A549 (cell line): ENCODE data around the gene SNX10. TPM values are rescaled to one million over a fixed set of nuclear protein-coding genes. Genes with fewer than 3 reads are reported as not detected.

Source experiments
- ATAC-seq, 2 experiments: fragments of 200-7000 bp in 1 of 2; fragments of >200 bp in 1 of 2; cut with Nextera tagmentation in 1 of 2; cut with Tn5 transposase in 1 of 2; 3 replicates each; pipeline versions ENCODE4 v1.8.0 to v1.9.1; 2018 to 2020; ENCODE audit warnings: mild to moderate bottlenecking in 1 of 2, moderate library complexity in 1 of 2
- CTCF ChIA-PET: fragments of 300-600 bp; sonication (Branson Sonifier 250); formaldehyde crosslinking; extraction: SDS; loops from one replicate; lab custom pipeline; 2021; ENCODE audit warnings: antibody characterized with exemption, inconsistent platforms; lab: Yijun Ruan, JAX
- POLR2A ChIA-PET: fragments of 350-600 bp; formaldehyde crosslinking; extraction: SDS; loops from one replicate; lab custom pipeline; 2021; ENCODE audit warnings: antibody characterized with exemption, inconsistent platforms; lab: Yijun Ruan, JAX
- DNase-seq, 2 experiments: peaks; one replicate each; pipeline versions ENCODE4 v3.0.0 to v3.0.0-alpha.2; 2011 to 2016; ENCODE audit warnings: low read depth in 1 of 2, low spot score in 1 of 2
- FAIRE-seq: peaks from 2 replicates; lab custom pipeline; 2011; peaks lifted over from hg19 to GRCh38; lab: Jason Lieb, UNC
- H3K27ac ChIP-seq, 2 experiments: fragments of >200 bp; sonication (Bioruptor Twin); formaldehyde crosslinking; 3 replicates each; pipeline ENCODE4 v1.5.1; 2016 to 2017
- H3K4me1 ChIP-seq: fragments of >200 bp; sonication (Bioruptor Twin); formaldehyde crosslinking; 3 replicates; pipeline ENCODE4 v1.6.1; 2016
- H3K4me2 ChIP-seq: fragments of >200 bp; sonication (Bioruptor Twin); formaldehyde crosslinking; 3 replicates; pipeline ENCODE4 v1.6.1; 2016
- H3K4me3 ChIP-seq: fragments of >200 bp; sonication (Bioruptor Twin); formaldehyde crosslinking; 3 replicates; pipeline ENCODE4 v1.5.1; 2016
- H3K9me3 ChIP-seq: fragments of >200 bp; sonication (Bioruptor Twin); formaldehyde crosslinking; 3 replicates; pipeline ENCODE4 v1.6.1; 2016
- CBX2 ChIP-seq: fragments of 200-600 bp; sonication (generic); IDR thresholded peaks from 2 replicates; pipeline ENCODE4 v1.6.1; 2016; ENCODE audit warnings: low read depth, mild to moderate bottlenecking, borderline replicate concordance
- CHD2 ChIP-seq: fragments of 150-350 bp; IDR thresholded peaks from 2 replicates; pipeline ENCODE4 v1.6.1; 2014; ENCODE audit warnings: low read length; ENCODE audit not compliant: partially characterized antibody
- CHD4 ChIP-seq: fragments of 200-600 bp; sonication (generic); IDR thresholded peaks from 2 replicates; pipeline ENCODE4 v1.6.1; 2016; ENCODE audit warnings: antibody characterized with exemption, mild to moderate bottlenecking, borderline replicate concordance
- EHF ChIP-seq: fragments of 250-450 bp; sonication (Bioruptor Pico); IDR thresholded peaks from 2 replicates; pipeline ENCODE4 v1.5.0; 2020; ENCODE audit warnings: mild to moderate bottlenecking
- EP300 ChIP-seq, 2 experiments: fragments of >200 bp; sonication (Bioruptor Twin); formaldehyde crosslinking; IDR thresholded peaks; 2 replicates in 1 of 2; 3 replicates in 1 of 2; pipeline ENCODE4 v1.6.1; 2016 to 2017
- FOSB ChIP-seq: fragments of 250-450 bp; sonication (Bioruptor Pico); IDR thresholded peaks from 2 replicates; pipeline ENCODE4 v1.5.0; 2020; ENCODE audit warnings: mild to moderate bottlenecking, moderate library complexity
- KDM5A ChIP-seq: fragments of 200-600 bp; sonication (generic); IDR thresholded peaks from 2 replicates; pipeline ENCODE4 v1.6.1; 2016; ENCODE audit warnings: antibody characterized with exemption, mild to moderate bottlenecking
- MAFK ChIP-seq: fragments of 450-650 bp; IDR thresholded peaks from 2 replicates; pipeline ENCODE4 v1.6.1; 2014; ENCODE audit not compliant: partially characterized antibody
- NR3C1 ChIP-seq: fragments of >200 bp; sonication (Bioruptor Twin); formaldehyde crosslinking; IDR thresholded peaks from 3 replicates; pipeline ENCODE4 v1.6.1; 2017
- PHF8 ChIP-seq: fragments of 200-600 bp; sonication (generic); IDR thresholded peaks from 2 replicates; pipeline ENCODE4 v1.6.1; 2016; ENCODE audit warnings: low read depth, mild to moderate bottlenecking, antibody characterized with exemption, moderate library complexity, borderline replicate concordance
- RAD21 ChIP-seq, 2 experiments: fragments of >200 bp in 1 of 2; sonication (Bioruptor Twin) in 1 of 2; formaldehyde crosslinking in 1 of 2; IDR thresholded peaks in 1 of 2; conservative IDR thresholded peaks in 1 of 2; 2 replicates in 1 of 2; 3 replicates in 1 of 2; pipeline ENCODE4 v1.6.1; 2012 to 2018; ENCODE audit warnings: inconsistent platforms in 1 of 2
- RARB ChIP-seq: fragments of 250-450 bp; sonication (Bioruptor Pico); IDR thresholded peaks from 2 replicates; pipeline ENCODE4 v1.8.0; 2021; ENCODE audit warnings: mild to moderate bottlenecking, moderate library complexity
- RNF2 ChIP-seq: fragments of 200-600 bp; sonication (generic); IDR thresholded peaks from 2 replicates; pipeline ENCODE4 v1.6.1; 2016; ENCODE audit warnings: low read depth, mild to moderate bottlenecking, antibody characterized with exemption, moderate library complexity, borderline replicate concordance
- SMC3 ChIP-seq: fragments of >200 bp; sonication (Bioruptor Twin); formaldehyde crosslinking; IDR thresholded peaks from 3 replicates; pipeline ENCODE4 v1.6.1; 2018; ENCODE audit warnings: inconsistent platforms
- WGBS: methylation state at CpG from one replicate; pipeline ENCODE4 v1.1.6; 2017; ENCODE audit errors: missing lambda C conversion rate; 5-methylcytosine and 5-hydroxymethylcytosine counted together
- polyA plus RNA-seq, 4 experiments: library from polyadenylated mRNA; depleted of rRNA in 3 of 4; stranded (reverse); fragments of >200 nt; fragmentation: RNase III in 1 of 4; extraction: RNeasy Plus Mini Kit Qiagen cat#74134 plus additional on column Dnase treatment in 1 of 4; gene quantifications; 2 replicates in 3 of 4; 3 replicates in 1 of 4; pipeline ENCODE4 v1.2.3, GENCODE V29; 2011 to 2017
- TF ChIP-seq, protein P1 (sequence below): fragments of >200 bp; sonication (Bioruptor Twin); formaldehyde crosslinking; IDR thresholded peaks from 3 replicates; pipeline ENCODE4 v1.5.1; 2016
- TF ChIP-seq, protein P2 (sequence below): fragments of >200 bp; sonication (Bioruptor Twin); formaldehyde crosslinking; IDR thresholded peaks from 3 replicates; pipeline ENCODE4 v1.6.1; 2016
- TF ChIP-seq, protein P3 (sequence below): fragments of 200-600 bp; sonication (generic); IDR thresholded peaks from 2 replicates; pipeline ENCODE4 v1.6.1; 2016; ENCODE audit warnings: antibody characterized with exemption, mild to moderate bottlenecking, moderate library complexity
- TF ChIP-seq, protein P4 (sequence below): fragments of 450-650 bp; IDR thresholded peaks from 2 replicates; pipeline ENCODE4 v1.6.1; 2014; ENCODE audit warnings: antibody characterized with exemption
- TF ChIP-seq, protein P5 (sequence below): fragments of >200 bp; sonication (Bioruptor Twin); formaldehyde crosslinking; IDR thresholded peaks from 2 replicates; pipeline ENCODE4 v1.6.1; 2016

SNX10 gene
- polyA plus RNA-seq, 2 of the 4 experiments (the other 2 are of a cell fraction) = 4.5 to 12.6 TPM

DNA sequence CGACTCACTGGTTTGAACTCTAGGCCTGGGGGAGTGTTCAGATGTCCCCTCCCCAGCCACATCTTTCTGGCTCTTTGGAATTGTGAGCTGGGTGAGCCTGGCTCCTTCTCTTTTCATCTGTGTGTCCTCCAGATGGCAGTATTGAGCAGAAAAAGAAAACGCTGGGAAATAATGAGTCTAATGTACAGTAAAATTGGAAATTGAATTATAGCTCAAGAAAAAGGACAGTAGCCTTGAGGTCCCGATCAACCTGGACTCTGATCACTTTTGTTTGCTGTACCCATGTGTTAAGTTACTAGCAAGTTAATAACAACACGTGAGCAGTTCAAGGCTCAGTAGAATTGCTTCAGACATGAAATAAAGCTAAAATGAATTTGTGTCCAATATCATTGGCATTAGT lies 77.9 kb downstream of the SNX10 start:
- ATAC-seq (peak; percentile 78 to 90; a peak in 5 of 6 replicates), DNase-seq (peak; percentile 31 to 43)
- 3% methylated on average over 4 of the region's 4 CpGs for WGBS
- no peak for TF ChIP-seq RARB (CRISPR knock-in tag)
- TF ChIP-seq SMC3 = peak; percentile 95
- TF ChIP-seq RAD21 (conservative IDR thresholded peaks at IDR 0.05 in 1 of 2, IDR thresholded peaks at IDR 0.05 in 1 of 2) = peak; percentile 75 to 81
- TF ChIP-seq, protein P1, sequence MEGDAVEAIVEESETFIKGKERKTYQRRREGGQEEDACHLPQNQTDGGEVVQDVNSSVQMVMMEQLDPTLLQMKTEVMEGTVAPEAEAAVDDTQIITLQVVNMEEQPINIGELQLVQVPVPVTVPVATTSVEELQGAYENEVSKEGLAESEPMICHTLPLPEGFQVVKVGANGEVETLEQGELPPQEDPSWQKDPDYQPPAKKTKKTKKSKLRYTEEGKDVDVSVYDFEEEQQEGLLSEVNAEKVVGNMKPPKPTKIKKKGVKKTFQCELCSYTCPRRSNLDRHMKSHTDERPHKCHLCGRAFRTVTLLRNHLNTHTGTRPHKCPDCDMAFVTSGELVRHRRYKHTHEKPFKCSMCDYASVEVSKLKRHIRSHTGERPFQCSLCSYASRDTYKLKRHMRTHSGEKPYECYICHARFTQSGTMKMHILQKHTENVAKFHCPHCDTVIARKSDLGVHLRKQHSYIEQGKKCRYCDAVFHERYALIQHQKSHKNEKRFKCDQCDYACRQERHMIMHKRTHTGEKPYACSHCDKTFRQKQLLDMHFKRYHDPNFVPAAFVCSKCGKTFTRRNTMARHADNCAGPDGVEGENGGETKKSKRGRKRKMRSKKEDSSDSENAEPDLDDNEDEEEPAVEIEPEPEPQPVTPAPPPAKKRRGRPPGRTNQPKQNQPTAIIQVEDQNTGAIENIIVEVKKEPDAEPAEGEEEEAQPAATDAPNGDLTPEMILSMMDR = peak; percentile 86
- TF ChIP-seq, all 56 proteins: peak for 3
- Histone ChIP-seq H3K4me1 (no peaks in the 10 kb centered on the region), H3K4me2 (no peak overlapping the region), H3K4me3 (no peak overlapping the region), H3K9me3 (no peaks in the 10 kb centered on the region), H3K27ac (no peak overlapping the region)
- ChIA-PET CTCF (interaction anchor here (0.6 to 8.4 kb wide), 68 partner anchors 9 to 801 kb away, joined by 3 to 228 read pairs (median 5); partner anchors contain the start of gene HOXA6), POLR2A (interaction anchor here (0.9 to 1.1 kb wide), 2 partner anchors 298 to 791 kb away, joined by 6 to 8 read pairs; no protein-coding TSS in a partner anchor)
- no peak for FAIRE-seq

DNA sequence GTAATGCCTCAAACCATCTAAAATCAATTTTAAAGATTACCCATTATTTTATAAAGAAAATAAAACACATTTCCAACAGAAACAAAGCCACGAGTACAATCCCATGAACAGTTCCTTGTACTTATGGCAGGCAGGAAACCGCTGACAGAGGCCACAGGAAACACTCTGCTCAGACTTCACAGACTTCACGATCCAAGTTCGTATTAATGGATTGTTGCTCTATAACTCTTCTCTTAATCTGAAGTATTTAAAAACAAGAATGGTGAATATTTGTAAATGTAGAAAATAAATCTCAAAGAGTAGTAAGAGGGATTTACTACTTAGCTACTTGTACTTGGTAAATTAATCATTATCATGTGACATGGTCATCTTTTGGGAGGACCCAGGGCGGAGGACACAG lies 78.3 kb downstream of the SNX10 start:
- POLR2A ChIA-PET = interaction anchor here (0.9 to 1.1 kb wide), 2 partner anchors 297 to 791 kb away, joined by 6 to 8 read pairs; no protein-coding TSS in a partner anchor
- no peaks in the 10 kb centered on the region for H3K9me3 ChIP-seq
- no peak overlapping the region for H3K4me2 ChIP-seq
- DNase-seq (no peak), ATAC-seq (peak in 1 of 2 experiments; percentile 51; a peak in 1 of 6 replicates), FAIRE-seq (no peak)
- CTCF ChIA-PET = interaction anchor here (0.6 to 8.4 kb wide), 62 partner anchors 9 to 801 kb away, joined by 3 to 228 read pairs (median 5); no protein-coding TSS in a partner anchor
- H3K27ac ChIP-seq = no peak overlapping the region
- no peaks in the 10 kb centered on the region for H3K4me1 ChIP-seq
- no peak for TF ChIP-seq PHF8
- TF ChIP-seq KDM5A = no peak
- TF ChIP-seq RNF2 = no peak
- no peak for TF ChIP-seq CHD2
- no peak for TF ChIP-seq CBX2
- no peak for TF ChIP-seq EHF
- TF ChIP-seq FOSB = no peak
- TF ChIP-seq, protein P2, sequence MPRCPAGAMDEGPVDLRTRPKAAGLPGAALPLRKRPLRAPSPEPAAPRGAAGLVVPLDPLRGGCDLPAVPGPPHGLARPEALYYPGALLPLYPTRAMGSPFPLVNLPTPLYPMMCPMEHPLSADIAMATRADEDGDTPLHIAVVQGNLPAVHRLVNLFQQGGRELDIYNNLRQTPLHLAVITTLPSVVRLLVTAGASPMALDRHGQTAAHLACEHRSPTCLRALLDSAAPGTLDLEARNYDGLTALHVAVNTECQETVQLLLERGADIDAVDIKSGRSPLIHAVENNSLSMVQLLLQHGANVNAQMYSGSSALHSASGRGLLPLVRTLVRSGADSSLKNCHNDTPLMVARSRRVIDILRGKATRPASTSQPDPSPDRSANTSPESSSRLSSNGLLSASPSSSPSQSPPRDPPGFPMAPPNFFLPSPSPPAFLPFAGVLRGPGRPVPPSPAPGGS = no peak
- TF ChIP-seq CHD4 = no peak
- TF ChIP-seq, protein P3, sequence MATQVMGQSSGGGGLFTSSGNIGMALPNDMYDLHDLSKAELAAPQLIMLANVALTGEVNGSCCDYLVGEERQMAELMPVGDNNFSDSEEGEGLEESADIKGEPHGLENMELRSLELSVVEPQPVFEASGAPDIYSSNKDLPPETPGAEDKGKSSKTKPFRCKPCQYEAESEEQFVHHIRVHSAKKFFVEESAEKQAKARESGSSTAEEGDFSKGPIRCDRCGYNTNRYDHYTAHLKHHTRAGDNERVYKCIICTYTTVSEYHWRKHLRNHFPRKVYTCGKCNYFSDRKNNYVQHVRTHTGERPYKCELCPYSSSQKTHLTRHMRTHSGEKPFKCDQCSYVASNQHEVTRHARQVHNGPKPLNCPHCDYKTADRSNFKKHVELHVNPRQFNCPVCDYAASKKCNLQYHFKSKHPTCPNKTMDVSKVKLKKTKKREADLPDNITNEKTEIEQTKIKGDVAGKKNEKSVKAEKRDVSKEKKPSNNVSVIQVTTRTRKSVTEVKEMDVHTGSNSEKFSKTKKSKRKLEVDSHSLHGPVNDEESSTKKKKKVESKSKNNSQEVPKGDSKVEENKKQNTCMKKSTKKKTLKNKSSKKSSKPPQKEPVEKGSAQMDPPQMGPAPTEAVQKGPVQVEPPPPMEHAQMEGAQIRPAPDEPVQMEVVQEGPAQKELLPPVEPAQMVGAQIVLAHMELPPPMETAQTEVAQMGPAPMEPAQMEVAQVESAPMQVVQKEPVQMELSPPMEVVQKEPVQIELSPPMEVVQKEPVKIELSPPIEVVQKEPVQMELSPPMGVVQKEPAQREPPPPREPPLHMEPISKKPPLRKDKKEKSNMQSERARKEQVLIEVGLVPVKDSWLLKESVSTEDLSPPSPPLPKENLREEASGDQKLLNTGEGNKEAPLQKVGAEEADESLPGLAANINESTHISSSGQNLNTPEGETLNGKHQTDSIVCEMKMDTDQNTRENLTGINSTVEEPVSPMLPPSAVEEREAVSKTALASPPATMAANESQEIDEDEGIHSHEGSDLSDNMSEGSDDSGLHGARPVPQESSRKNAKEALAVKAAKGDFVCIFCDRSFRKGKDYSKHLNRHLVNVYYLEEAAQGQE = no peak
- TF ChIP-seq MAFK = no peak
- TF ChIP-seq EP300 (IDR thresholded peaks at IDR 0.05) = no peak
- TF ChIP-seq, protein P4, sequence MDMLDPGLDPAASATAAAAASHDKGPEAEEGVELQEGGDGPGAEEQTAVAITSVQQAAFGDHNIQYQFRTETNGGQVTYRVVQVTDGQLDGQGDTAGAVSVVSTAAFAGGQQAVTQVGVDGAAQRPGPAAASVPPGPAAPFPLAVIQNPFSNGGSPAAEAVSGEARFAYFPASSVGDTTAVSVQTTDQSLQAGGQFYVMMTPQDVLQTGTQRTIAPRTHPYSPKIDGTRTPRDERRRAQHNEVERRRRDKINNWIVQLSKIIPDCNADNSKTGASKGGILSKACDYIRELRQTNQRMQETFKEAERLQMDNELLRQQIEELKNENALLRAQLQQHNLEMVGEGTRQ = no peak
- TF ChIP-seq, protein P5, sequence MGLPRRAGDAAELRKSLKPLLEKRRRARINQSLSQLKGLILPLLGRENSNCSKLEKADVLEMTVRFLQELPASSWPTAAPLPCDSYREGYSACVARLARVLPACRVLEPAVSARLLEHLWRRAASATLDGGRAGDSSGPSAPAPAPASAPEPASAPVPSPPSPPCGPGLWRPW = no peak
- no peak for TF ChIP-seq NR3C1
- 51% methylated on average over 5 of the region's 5 CpGs for WGBS
- no peak overlapping the region for H3K4me3 ChIP-seq
